EL (cell line): ENCODE measurements around the gene NT5C.
"Not testable (repeated sequence)": the region's sequence is repeated elsewhere in the genome, so short reads cannot be mapped to it uniquely, and the experiment has no call there.

ENCODE experiments used
- DNase-seq: peaks from one replicate; pipeline ENCODE4 v3.0.0-alpha.2; 2016

Gene NT5C

GRCh38 chr17:75131278-75132017 is at the start of gene NT5C:
Gene NT5C (minus strand): TSS chr17:75131742. CDS start chr17:75131707, 35 bp downstream.
- peak; percentile 86 for DNase-seq

GRCh38 chr17:75181110-75181509 is 49.6 kb upstream of the NT5C start:
- no peak for DNase-seq

- no peak for DNase-seq
These were observed 46.9 kb upstream of the NT5C start for GRCh38 chr17:75178453-75178852.

- no peak for DNase-seq
These were observed 45.1 kb upstream of the NT5C start for GRCh38 chr17:75176625-75177024.

- no peak for DNase-seq
These were observed 43.5 kb upstream of the NT5C start for GRCh38 chr17:75174996-75175395.

- DNase-seq, result no peak
These were observed 42.0 kb upstream of the NT5C start for GRCh38 chr17:75173526-75173925.

GRCh38 chr17:75168998-75169397 is 37.5 kb upstream of the NT5C start:
- DNase-seq, result no peak

- not testable (repeated sequence) for DNase-seq
These were observed 33.1 kb upstream of the NT5C start for GRCh38 chr17:75164606-75165005.

- DNase-seq, result no peak
These were observed 31.5 kb upstream of the NT5C start for GRCh38 chr17:75163074-75163473.

GRCh38 chr17:75160211-75160610 is 28.7 kb upstream of the NT5C start:
- DNase-seq, result no peak

- DNase-seq, result peak; percentile 67
These were observed 27.9 kb upstream of the NT5C start for GRCh38 chr17:75159196-75160031.

- peak; percentile 16 for DNase-seq
These were observed 26.9 kb upstream of the NT5C start for GRCh38 chr17:75158480-75158879.

GRCh38 chr17:75155191-75155601 is 23.7 kb upstream of the NT5C start:
- no peak for DNase-seq

- DNase-seq, result peak; percentile 100
These were observed 22.9 kb upstream of the NT5C start, which contains the start of gene JPT1 for GRCh38 chr17:75154195-75155106. Gene JPT1 (minus strand): TSS chr17:75154512. CDS start chr17:75154397, 115 bp downstream.

GRCh38 chr17:75153780-75154194 is 22.2 kb upstream of the NT5C start:
- DNase-seq, result peak; percentile 21

GRCh38 chr17:75152922-75153779 is 21.6 kb upstream of the NT5C start:
- peak; percentile 57 for DNase-seq

GRCh38 chr17:75152523-75152921 is 21.0 kb upstream of the NT5C start:
- DNase-seq, result no peak

GRCh38 chr17:75151930-75152329 is 20.4 kb upstream of the NT5C start:
- DNase-seq, result no peak

- no peak for DNase-seq
These were observed 16.5 kb upstream of the NT5C start for GRCh38 chr17:75147878-75148546.

- no peak for DNase-seq
These were observed 15.1 kb upstream of the NT5C start for GRCh38 chr17:75146592-75146991.

- no peak for DNase-seq
These were observed 13.4 kb upstream of the NT5C start for GRCh38 chr17:75144816-75145512.
